Choroid plexus epithelial cell (primary cell): ENCODE data around the gene GDF11.
A peak's percentile ranks its signal among the peaks of the same experiment; 100 is the strongest.

Experiments
- DNase-seq: peaks from one replicate; pipeline ENCODE4 v3.0.0-alpha.2; 2010; ENCODE audit warnings: low read depth
- H3K4me3 ChIP-seq: 2 replicates; pipeline ENCODE4 v1.5.1; 2011; ENCODE audit warnings: low read depth, mild to moderate bottlenecking, control low read depth, low read length, moderate library complexity
- CTCF ChIP-seq: conservative IDR thresholded peaks from 2 replicates; pipeline ENCODE4 v1.5.1; 2011; ENCODE audit warnings: low read depth, mild to moderate bottlenecking, control low read depth, inconsistent platforms, low read length, moderate library complexity

Gene GDF11

GRCh38 chr12:55723516-55724225 lies 19.3 kb upstream of the GDF11 start:
- no peak overlapping the region for H3K4me3 ChIP-seq
- TF ChIP-seq CTCF: no peak
- no peak for DNase-seq

- no peak overlapping the region for H3K4me3 ChIP-seq
- DNase-seq: peak; percentile 85
- peak; percentile 81 for TF ChIP-seq CTCF
These were observed 18.5 kb upstream of the GDF11 start for GRCh38 chr12:55724226-55724939.

GRCh38 chr12:55724940-55725309 lies 18.0 kb upstream of the GDF11 start:
- TF ChIP-seq CTCF: no peak
- DNase-seq: no peak
- no peak overlapping the region for H3K4me3 ChIP-seq

GRCh38 chr12:55725556-55725955 lies 17.4 kb upstream of the GDF11 start:
- peak overlapping the region; percentile 92 for H3K4me3 ChIP-seq
- TF ChIP-seq CTCF: no peak
- DNase-seq: no peak

GRCh38 chr12:55726971-55727370 lies 16.0 kb upstream of the GDF11 start:
- no peak for TF ChIP-seq CTCF
- no peak for DNase-seq
- H3K4me3 ChIP-seq: peak overlapping the region; percentile 92

- DNase-seq: peak; percentile 65
- H3K4me3 ChIP-seq: peak overlapping the region; percentile 92
- TF ChIP-seq CTCF: no peak
These were observed 15.2 kb upstream of the GDF11 start for GRCh38 chr12:55727643-55728185.
